Activated CD4-positive, CD25-positive, alpha-beta regulatory T cell treated with anti-CD3 and anti-CD28 coated beads, Interleukin-2, amount 50 U/mL, for 16 hours (primary cell): Measurements from ENCODE around the gene KLHDC3.

Experiments used
- DNase-seq: peaks from one replicate; pipeline ENCODE4 v3.0.0-alpha.2; 2020; ENCODE audit warnings: low read depth, low spot score

Gene KLHDC3

GRCh38 chr6:43058531-43058930, 44.5 kb downstream of the KLHDC3 start:
- DNase-seq: no peak

- peak; percentile 96 for DNase-seq
Observed at GRCh38 chr6:43059168-43060033, 45.4 kb downstream of the KLHDC3 start, which contains the start of the genes KLC4 and MRPL2. KLC4 (plus strand) TSS chr6:43059631; CDS start chr6:43061336, 1,705 bp downstream. MRPL2 (minus strand) TSS chr6:43059434; CDS start chr6:43059381, 53 bp downstream.

- DNase-seq: no peak
Observed at GRCh38 chr6:43060034-43060754, 46.1 kb downstream of the KLHDC3 start.

GRCh38 chr6:43060755-43061633, 46.9 kb downstream of the KLHDC3 start:
- DNase-seq: no peak

- DNase-seq: no peak
Observed at GRCh38 chr6:43061861-43062260, 47.8 kb downstream of the KLHDC3 start.

GRCh38 chr6:43062818-43063217, 48.8 kb downstream of the KLHDC3 start:
- DNase-seq: no peak

GRCh38 chr6:43070028-43070632, 56.1 kb downstream of the KLHDC3 start:
- no peak for DNase-seq
